GM21786 (cell line): Measurements from ENCODE around the gene ATG10.
"Not testable (repeated sequence)": the region's sequence is repeated elsewhere in the genome, so short reads cannot be mapped to it uniquely, and the experiment has no call there.

ENCODE experiments used
- ATAC-seq: cut with Tn5 transposase; IDR thresholded peaks from one replicate; pipeline ENCODE4 v1.9.1; 2021; ENCODE audit not compliant: unreplicated experiment

The ATG10 gene

DNA sequence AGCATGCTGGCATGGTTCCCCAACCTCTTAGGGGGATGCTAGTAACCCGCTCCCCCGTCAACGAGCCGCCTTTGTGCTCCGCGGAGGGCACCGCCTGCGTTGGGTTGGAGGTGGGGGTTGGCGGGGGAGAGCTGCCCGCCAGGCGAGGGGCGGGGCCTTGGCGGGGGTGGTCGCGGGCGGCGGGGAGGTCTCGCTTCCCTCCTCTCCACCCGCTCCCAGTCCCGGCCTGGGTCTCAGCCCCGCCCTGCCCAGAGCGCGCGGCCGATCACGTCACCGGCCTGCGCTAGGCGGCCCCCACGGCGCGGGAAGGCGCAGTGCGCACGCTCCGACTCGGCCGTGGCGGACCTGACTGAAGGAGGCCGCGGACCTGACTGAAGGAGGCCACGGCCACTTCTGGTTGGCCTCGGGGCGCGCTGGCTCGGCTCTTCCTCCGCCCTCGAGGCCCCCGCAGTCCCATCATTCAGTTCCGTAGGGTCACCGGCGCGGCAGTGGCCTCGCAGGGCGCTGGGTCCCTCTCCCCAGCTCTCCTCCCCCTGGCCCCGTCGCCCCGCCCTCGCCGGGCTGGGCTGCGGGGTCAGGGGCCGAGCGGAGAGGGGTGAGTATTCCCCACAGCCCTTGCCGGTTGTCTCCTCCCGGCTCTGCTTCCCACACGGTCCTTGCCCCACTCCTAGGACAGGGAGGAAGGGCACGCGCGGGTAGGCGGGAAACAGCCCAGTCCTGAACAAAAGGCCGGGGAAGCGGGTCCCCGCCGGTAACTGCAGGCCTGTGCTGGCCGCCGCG, at the start of gene ATG10:
ATG10 (plus strand) TSS at position 312 of the 780 bp plus-strand sequence. CDS start 15,548 bp downstream, outside the sequence.
- peak; percentile 95 for ATAC-seq

DNA sequence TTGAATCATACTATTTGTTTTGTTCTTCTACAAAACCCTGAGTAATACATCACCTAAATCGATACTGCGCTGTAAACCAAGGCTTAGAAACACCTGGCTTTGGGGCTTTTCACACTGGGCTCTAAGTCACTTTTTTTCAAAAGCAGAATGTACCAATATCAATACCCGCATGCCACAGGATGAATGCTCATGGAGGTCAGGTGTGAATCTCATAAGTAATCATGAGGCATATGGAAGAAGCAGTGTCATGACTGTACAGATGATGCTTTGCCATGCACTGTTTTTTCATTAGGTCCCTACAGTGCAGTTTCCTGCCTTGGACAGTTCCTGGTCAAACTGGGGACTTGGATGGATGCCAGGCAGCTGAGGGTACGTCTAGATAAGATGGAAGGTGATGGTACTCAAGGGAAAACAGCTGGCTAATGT, 49.0 kb upstream of the ATG10 start:
- ATAC-seq: no peak

DNA sequence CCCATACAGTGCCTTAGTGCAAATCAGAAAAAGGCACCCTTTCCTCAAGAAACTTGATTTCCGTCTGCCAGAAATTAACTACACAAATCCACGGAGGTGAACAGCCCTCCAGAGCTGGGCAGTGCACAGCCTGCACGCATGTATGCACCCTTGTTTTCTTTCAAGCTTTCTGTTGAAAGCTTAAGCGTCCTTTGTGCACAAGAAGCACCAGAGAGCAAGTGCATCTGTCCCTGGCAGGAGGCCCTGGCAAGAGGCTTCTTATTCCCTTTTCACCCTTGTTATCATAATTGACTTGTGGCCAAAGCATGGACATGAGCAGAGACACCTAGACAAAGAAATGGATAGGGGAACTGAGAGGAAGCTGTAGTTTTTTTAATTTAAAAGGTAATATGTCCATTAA, 47.4 kb upstream of the ATG10 start:
- ATAC-seq: no peak

- ATAC-seq: no peak
Observed at GRCh38 chr5:81925009-81925408, 46.8 kb upstream of the ATG10 start.

GRCh38 chr5:81925981-81926380, 45.8 kb upstream of the ATG10 start:
- ATAC-seq: no peak

DNA sequence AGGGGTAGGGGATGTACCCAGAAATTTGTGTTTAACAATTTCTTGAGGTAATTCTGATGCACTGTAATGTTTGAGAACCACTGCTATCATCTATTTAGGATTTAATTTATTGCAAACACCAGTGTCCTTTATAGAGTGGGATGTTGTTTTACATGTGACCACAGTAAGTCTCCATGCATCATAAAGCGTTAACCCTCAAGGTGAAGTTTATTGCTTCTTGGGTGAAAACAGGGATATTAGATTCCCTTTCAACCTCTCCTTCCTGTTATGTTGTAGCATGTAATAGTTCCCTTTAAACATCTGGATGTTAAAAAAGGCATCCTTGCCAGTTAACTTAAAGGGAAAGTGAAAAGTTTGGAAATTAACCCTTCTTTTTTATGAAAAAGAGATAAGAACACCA, 35.8 kb upstream of the ATG10 start:
- ATAC-seq: no peak

GRCh38 chr5:81936750-81937149, 35.1 kb upstream of the ATG10 start:
- ATAC-seq: no peak

- ATAC-seq: no peak
Observed at GRCh38 chr5:81942746-81943145, 29.1 kb upstream of the ATG10 start.

DNA sequence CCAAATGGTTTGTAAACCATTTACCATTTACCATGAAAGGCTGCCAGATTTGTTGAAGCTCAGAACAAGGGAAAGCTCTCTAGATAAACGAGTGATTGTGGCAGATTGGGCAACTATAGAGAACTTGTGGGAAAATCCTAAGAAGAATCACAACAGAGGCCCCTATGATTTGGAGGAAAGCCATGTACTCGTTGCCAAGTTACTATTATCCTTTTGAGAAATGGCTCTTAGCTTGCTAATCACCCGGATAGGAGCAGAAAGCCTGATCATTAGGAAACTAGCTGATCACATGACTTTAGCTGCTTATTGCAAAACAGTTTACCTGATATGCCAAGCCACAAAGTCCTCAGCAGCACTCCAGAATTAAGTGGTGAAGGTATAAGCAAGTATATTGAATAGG, 23.5 kb upstream of the ATG10 start:
- no peak for ATAC-seq

DNA sequence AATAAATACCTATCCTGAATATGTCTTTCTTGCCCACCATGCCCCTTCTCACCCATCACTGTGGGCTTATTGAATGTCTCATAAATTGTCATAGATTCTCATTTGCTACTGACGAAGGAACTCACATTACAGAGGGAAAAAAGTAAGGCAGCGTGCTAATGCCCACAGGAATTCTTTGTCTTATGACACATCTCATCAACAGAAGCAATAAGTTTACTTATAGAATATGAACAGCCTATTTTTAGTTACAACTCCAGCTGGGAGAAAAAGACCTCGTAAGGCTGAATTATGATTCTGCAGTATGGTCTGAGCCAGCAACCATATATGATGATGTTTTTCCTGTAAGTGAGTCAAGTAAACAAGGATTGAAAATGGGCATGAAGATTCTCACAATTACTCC, 22.4 kb upstream of the ATG10 start:
- no peak for ATAC-seq

- no peak for ATAC-seq
Observed at GRCh38 chr5:81950996-81951395, 20.8 kb upstream of the ATG10 start.

GRCh38 chr5:81954796-81955195, 17.0 kb upstream of the ATG10 start:
- not testable (repeated sequence) for ATAC-seq

- ATAC-seq: not testable (repeated sequence)
Observed at GRCh38 chr5:81958129-81958528, 13.7 kb upstream of the ATG10 start.

DNA sequence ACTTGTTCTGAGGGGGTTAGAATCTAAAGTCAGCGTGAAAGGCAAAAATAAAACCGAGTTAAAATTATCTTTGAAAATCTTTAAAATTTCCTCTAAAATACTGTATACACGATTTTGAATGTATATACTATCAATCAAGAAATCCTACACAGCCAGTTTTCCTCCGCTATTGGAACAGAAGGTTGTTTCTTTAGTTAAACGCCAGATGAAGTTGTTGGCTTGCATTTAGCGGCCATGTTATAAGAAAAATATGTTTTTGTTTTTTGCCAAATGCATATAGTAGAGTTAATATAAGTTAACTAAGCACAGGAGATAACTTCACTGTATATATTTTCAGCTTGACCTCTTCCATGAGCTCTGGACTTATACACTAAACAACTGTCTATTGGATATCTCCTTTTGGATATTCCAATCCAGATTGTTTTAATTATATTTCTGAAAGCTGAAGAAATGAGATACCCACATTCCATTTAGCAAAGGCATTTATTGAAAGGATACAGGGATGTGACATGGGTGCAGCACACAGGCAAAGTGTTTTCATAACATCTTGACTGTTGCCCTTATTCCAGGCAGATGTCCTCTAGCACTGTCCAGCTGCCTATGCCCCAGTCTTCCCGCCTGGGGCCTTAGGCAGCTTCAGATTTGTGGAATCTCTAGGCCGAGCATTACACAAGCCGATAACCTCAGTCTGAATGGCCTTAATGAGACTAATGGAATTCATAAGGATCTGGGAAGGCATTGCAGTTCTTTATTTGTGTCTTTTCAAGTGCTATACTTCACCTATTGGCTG, 10.0 kb upstream of the ATG10 start:
- no peak for ATAC-seq

DNA sequence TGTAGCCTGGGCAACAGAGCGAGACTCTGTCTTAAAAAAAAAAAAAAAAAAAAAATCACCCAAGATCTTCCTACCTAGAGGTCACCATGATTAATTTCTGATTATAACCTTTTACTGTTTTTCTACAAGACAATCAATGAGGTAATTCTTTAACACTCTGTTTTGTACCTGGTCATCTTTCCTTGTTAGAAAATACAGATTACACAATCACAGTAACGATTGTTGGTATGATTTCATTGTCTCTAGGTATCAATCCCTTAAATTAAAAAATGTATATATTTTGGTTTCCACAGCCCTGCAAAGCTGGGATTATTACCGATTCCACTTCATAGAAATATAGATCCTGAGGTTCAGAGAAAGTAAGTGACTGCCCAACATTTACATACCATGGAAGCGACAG, 8.3 kb upstream of the ATG10 start:
- no peak for ATAC-seq

GRCh38 chr5:81965524-81965923, 6.3 kb upstream of the ATG10 start:
- no peak for ATAC-seq

GRCh38 chr5:81969226-81969625, 2.6 kb upstream of the ATG10 start:
- ATAC-seq: no peak

- no peak for ATAC-seq
Observed at GRCh38 chr5:81969912-81970311, 1.9 kb upstream of the ATG10 start.

GRCh38 chr5:81971111-81971711, 612 bp upstream of the ATG10 start:
- peak; percentile 25 for ATAC-seq

DNA sequence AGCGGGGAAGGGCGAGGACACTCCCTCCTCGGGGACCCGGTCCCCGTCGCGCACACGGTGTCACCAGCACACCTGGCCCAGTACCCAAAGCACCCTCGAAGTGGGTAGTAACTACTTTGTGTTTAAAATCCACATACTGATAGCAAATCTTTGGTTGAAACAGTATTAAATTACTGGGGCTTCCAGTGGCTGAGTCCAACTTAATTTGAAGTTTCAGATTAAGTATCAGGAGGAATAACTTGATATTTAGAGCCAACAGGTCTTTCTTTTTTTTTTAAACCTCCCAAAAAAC, 615 bp downstream of the ATG10 start:
- ATAC-seq: no peak

GRCh38 chr5:81980160-81980559, 8.3 kb downstream of the ATG10 start:
- no peak for ATAC-seq

DNA sequence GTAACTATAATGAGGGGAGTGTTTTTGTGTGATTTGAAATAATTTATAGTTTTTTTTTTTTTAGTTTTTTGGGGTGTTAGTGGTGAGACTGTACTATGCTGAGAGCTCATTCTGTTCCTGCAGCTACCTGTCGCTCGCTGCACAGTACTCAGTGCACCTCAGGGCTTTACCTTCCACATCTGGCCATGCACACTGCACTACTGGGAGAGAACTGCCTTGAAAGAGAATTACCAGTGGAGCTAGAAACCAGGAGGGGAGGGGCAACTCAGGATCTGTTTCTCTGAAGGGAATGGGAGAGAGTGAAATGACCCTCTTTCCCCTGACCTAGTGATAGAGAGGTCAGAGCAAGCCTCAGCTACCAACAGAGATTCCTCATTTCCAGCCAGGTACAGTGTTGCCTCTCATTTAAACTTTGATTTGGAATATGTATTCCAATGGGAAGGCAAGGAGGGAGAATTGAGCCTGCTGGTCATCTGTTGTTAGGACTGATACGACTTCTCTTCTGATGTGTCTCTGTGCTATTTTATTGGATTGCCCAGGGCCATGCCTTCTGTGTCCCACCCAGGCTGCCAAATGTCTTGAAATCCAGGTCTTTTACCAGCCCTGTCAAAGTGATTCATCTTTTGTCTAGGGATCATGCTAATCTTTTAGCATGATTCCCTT, 8.9 kb downstream of the ATG10 start:
- ATAC-seq: no peak
